ENCODE data around the gene CAST. TPM values are rescaled to one million over a fixed set of nuclear protein-coding genes. Genes with fewer than 3 reads are reported as not detected.
A peak's percentile ranks its signal among the peaks of the same experiment; 100 is the strongest.

The CAST gene
- polyA plus RNA-seq, 2 of the 4 experiments (the other 2 are of a cell fraction), result 163 to 257 TPM

DNA sequence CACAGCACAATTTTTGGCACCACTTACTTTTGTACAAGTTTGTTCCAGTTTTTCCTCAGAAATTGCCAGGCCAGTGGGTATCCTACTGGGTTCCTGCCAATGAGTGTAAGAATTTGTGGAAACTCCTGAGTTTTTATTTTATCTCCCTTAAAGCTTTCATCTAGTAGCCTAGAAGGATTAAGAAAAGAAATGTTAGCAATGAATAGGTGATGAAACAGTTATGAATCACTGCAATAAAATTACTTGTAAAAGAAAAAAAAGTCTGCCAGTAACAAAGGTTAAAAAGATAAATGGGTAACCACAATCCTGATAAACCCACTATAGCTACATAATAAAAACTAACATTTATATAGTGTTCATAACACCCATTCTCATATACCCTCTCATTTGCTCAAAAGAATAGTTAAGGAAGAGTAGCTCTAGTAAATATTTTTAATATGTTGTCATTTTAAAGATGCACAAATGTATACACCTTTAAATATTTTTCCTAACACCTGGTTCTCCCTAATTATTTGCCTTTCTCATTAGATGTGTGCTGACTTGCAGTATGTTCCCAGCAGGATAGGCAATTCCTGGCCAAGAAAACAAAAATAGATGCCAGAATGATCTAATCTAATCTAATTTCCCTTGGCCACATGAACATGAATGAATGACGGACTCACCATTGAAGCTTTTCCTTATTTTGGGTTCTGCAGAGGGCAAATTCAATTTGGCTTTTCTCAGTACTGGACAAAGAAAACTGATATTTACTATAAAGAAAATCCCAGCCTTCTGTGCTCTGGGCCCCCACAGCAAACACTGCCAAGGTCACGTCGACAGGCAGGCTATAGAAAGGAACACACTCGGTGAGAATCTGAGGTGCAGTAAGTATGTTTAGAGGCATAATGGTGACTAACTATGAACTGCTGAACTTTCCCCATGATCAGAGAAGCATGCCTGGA is 119.1 kb downstream of the CAST start:
- H3K4me2 ChIP-seq, result peak overlapping the region; percentile 56
- H3K27ac ChIP-seq, result peak overlapping the region; percentile 19 to 61; a peak in 5 of 6 replicates
- ATAC-seq, result peak; percentile 37 to 46; a peak in 4 of 6 replicates
- peaks cover 24% of the 10 kb centered on the region for H3K4me1 ChIP-seq
- DNase-seq (ENCODE audit: low read depth in 1 of 2, low spot score in 1 of 2), result peak in 1 of 2 experiments; percentile 13
- 75% methylated on average over 4 of the region's 4 CpGs for WGBS (ENCODE audit: missing lambda C conversion rate)
- POLR2A ChIA-PET, result interaction anchor here (1.5 kb wide), 1 partner anchor 27 kb away, joined by 4 read pairs; no protein-coding TSS in a partner anchor
- CTCF ChIA-PET, result interaction anchor here (1.2 kb wide), 2 partner anchors 29 to 38 kb away, joined by 3 to 4 read pairs; no protein-coding TSS in a partner anchor
- H3K4me3 ChIP-seq, result no peak overlapping the region
- H3K9me3 ChIP-seq, result no peaks in the 10 kb centered on the region
- FAIRE-seq, result peak; percentile 73
- TF ChIP-seq ZC3H11A (IDR thresholded peaks at IDR 0.05) (no peak), FOSB (CRISPR knock-in tag; IDR thresholded peaks at IDR 0.05) (no peak), POLR2AphosphoS2 (conservative IDR thresholded peaks at IDR 0.05; ENCODE audit: low read length) (no peak), MAZ (IDR thresholded peaks at IDR 0.05; ENCODE audit: borderline replicate concordance, low read depth, low read length) (no peak), FOXS1 (CRISPR knock-in tag; IDR thresholded peaks at IDR 0.05) (no peak), CEBPB (IDR thresholded peaks at IDR 0.05) (peak in 1 of 2 experiments; percentile 53; a peak in 1 of 4 replicates), GATA3 (IDR thresholded peaks at IDR 0.05; ENCODE audit: borderline replicate concordance) (peak; percentile 24; the same call in 1 of the 2 replicates), HEYL (CRISPR knock-in tag; IDR thresholded peaks at IDR 0.05) (no peak), RCOR1 (IDR thresholded peaks at IDR 0.05; ENCODE audit: low read depth, low read length) (no peak), HOXB5 (CRISPR knock-in tag; IDR thresholded peaks at IDR 0.05) (no peak), MYC (IDR thresholded peaks at IDR 0.05; ENCODE audit: borderline replicate concordance, low read length) (no peak), CHD4 (IDR thresholded peaks at IDR 0.05; ENCODE audit: borderline replicate concordance) (no peak), HDAC2 (IDR thresholded peaks at IDR 0.05) (no peak), RNF2 (IDR thresholded peaks at IDR 0.05; ENCODE audit: borderline replicate concordance, low read depth) (no peak), ZFP36 (IDR thresholded peaks at IDR 0.05; ENCODE audit: borderline replicate concordance, partially characterized antibody) (no peak), CBX2 (IDR thresholded peaks at IDR 0.05; ENCODE audit: borderline replicate concordance, low read depth) (no peak), TP53 (CRISPR knock-in tag; IDR thresholded peaks at IDR 0.05) (no peak), PHF8 (IDR thresholded peaks at IDR 0.05; ENCODE audit: borderline replicate concordance, low read depth) (no peak), EP300 (IDR thresholded peaks at IDR 0.05) (no peak), SMC3 (IDR thresholded peaks at IDR 0.05) (no peak), FOSL2 (IDR thresholded peaks at IDR 0.05) (no peak), FOSL2 (CRISPR knock-in tag; IDR thresholded peaks at IDR 0.05) (peak; percentile 26; the same call in 1 of the 2 replicates), NFE2L2 (conservative IDR thresholded peaks at IDR 0.05; ENCODE audit: low read length) (no peak), JUNB (IDR thresholded peaks at IDR 0.05) (peak; percentile 43; the same call in 1 of the 2 replicates), HOXA7 (CRISPR knock-in tag; IDR thresholded peaks at IDR 0.05) (no peak), NR3C1 (IDR thresholded peaks at IDR 0.05) (no peak), EHF (CRISPR knock-in tag; IDR thresholded peaks at IDR 0.05) (no peak), MAFK (IDR thresholded peaks at IDR 0.05; ENCODE audit: partially characterized antibody) (no peak), CHD2 (IDR thresholded peaks at IDR 0.05; ENCODE audit: low read length, partially characterized antibody) (no peak), ESRRA (IDR thresholded peaks at IDR 0.05; ENCODE audit: borderline replicate concordance, low read length) (no peak), CBX8 (IDR thresholded peaks at IDR 0.05) (no peak), TFCP2L1 (CRISPR knock-in tag; IDR thresholded peaks at IDR 0.05) (no peak), NPAS2 (CRISPR knock-in tag; IDR thresholded peaks at IDR 0.05; ENCODE audit: borderline replicate concordance) (no peak), JUN (IDR thresholded peaks at IDR 0.05) (0 out of 5 replicates have a peak, but pooled peaks of 1 of the 2 experiments have one; percentile 11), EHMT2 (IDR thresholded peaks at IDR 0.05; ENCODE audit: low read depth) (no peak)
- TF ChIP-seq, protein P1, sequence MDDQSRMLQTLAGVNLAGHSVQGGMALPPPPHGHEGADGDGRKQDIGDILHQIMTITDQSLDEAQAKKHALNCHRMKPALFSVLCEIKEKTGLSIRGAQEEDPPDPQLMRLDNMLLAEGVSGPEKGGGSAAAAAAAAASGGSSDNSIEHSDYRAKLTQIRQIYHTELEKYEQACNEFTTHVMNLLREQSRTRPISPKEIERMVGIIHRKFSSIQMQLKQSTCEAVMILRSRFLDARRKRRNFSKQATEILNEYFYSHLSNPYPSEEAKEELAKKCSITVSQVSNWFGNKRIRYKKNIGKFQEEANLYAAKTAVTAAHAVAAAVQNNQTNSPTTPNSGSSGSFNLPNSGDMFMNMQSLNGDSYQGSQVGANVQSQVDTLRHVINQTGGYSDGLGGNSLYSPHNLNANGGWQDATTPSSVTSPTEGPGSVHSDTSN (IDR thresholded peaks at IDR 0.05), result no peak
- TF ChIP-seq, protein P2, sequence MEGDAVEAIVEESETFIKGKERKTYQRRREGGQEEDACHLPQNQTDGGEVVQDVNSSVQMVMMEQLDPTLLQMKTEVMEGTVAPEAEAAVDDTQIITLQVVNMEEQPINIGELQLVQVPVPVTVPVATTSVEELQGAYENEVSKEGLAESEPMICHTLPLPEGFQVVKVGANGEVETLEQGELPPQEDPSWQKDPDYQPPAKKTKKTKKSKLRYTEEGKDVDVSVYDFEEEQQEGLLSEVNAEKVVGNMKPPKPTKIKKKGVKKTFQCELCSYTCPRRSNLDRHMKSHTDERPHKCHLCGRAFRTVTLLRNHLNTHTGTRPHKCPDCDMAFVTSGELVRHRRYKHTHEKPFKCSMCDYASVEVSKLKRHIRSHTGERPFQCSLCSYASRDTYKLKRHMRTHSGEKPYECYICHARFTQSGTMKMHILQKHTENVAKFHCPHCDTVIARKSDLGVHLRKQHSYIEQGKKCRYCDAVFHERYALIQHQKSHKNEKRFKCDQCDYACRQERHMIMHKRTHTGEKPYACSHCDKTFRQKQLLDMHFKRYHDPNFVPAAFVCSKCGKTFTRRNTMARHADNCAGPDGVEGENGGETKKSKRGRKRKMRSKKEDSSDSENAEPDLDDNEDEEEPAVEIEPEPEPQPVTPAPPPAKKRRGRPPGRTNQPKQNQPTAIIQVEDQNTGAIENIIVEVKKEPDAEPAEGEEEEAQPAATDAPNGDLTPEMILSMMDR (IDR thresholded peaks at IDR 0.05), result no peak
- TF ChIP-seq, protein P3, sequence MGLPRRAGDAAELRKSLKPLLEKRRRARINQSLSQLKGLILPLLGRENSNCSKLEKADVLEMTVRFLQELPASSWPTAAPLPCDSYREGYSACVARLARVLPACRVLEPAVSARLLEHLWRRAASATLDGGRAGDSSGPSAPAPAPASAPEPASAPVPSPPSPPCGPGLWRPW (IDR thresholded peaks at IDR 0.05), result no peak
